Activated CD4-positive, alpha-beta T cell treated with anti-CD3 and anti-CD28 coated beads for 4 hours (primary cell): ENCODE measurements around the gene TMPRSS11E.
"Not testable (repeated sequence)": the region's sequence is repeated elsewhere in the genome, so short reads cannot be mapped to it uniquely, and the experiment has no call there.

Experiments used
- DNase-seq, 2 donors: peaks; one replicate each; pipeline ENCODE4 v3.0.0-alpha.2; 2020

The TMPRSS11E gene

DNA sequence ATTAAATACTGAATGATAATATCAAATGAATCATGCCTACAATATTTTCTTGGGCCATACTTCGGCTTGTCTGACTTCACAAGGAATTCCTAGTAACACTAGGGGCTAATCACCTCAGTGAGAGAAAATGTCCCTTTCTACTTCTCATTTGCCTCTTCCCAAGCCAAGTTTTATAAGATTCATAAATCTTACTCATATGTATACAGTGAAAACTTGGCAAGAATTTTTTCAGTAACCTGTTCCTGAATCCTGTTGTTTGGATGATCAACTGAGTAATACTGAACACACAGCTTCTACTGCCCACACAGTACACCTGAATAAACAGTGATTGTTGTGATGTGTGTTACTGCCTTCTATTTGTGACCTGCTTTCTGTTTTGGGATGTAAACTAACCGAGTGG lies 16.5 kb downstream of the TMPRSS11E start:
- DNase-seq, result no peak

DNA sequence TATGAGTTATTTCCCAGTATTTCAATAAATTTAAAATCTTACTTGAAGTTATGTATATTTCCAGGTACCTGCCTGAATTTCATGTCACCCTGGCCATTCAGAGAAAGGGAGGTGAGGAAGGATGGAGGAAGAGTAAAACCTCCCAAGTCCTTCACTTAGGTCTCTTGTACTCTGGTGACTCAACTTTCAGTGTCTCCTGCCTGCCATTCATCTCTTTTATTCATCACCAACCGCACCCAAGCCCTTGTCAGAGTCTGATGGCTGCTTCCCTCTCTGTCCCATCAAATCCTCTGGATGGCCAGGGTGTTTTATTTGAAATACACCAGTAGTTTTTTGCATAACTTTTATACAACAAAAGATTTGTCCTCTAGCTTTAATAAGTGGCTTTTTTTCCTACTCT lies 17.8 kb downstream of the TMPRSS11E start:
- no peak for DNase-seq

DNA sequence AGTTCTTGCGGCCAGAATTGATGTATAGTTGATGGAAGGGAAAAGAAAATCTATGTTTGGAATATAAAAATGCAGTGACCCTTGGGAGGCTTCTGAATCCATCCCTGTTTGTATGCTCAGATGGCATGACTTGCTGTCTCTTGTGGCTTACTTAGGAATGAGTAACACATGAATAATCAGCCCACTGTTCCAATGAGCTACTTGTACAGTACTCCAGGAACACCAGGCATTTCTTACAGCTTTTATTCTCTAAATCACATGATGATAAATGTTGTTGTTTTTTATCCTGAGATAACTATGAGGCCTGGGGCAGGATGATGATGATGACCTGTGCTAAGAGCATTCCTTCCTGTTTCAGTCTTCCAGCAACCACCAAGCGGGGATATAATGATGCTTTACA lies 18.9 kb downstream of the TMPRSS11E start:
- DNase-seq, result no peak

DNA sequence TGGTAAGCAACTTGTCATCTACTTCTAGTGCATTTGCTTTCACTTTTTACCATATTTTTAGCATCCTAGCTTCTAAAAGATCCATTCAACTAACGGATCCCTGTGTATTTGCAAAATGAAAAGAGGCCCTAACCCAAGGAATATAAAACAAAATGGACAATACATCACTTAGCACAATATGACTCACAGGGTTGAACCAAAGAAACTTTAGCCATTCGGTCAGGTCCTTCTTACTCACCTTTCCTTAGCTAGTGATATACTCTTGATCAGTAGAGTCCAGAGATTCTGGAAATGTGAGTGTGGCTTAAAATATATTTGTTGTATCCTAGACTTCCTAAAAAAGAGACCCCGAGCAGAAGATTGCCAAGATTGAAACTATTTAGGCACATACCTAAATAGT lies 19.5 kb downstream of the TMPRSS11E start:
- no peak for DNase-seq

DNA sequence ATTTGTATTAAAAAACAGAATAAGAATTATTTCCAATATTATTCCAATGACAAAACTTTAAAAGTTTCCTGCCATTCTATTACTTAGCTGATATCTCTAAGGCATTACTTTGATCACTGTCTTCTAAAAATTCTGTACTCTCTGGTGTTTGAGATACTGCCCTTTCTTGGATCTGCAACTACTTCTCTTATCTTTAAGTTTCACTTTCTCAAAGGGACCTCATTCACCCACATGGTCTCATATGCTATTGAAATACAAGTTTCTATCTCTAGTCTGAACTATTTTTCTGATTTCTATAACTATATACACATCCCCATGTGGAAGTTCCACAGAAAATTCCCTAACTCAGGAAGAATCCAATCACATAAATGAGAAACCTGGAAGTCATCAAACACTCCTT lies 22.2 kb downstream of the TMPRSS11E start:
- no peak for DNase-seq

DNA sequence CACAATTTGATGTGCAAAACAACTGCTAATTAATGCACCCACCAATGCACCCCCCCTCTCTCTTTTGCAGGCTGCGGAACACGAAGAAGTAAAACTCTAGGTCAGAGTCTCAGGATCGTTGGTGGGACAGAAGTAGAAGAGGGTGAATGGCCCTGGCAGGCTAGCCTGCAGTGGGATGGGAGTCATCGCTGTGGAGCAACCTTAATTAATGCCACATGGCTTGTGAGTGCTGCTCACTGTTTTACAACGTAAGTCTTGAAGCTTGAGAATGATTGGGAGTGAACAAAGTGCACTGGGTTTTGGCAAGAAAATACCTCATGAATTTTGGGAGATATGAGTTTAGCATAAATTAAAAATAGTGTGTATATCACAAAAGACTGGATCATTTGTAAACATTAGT lies 28.9 kb downstream of the TMPRSS11E start:
- DNase-seq, result no peak

DNA sequence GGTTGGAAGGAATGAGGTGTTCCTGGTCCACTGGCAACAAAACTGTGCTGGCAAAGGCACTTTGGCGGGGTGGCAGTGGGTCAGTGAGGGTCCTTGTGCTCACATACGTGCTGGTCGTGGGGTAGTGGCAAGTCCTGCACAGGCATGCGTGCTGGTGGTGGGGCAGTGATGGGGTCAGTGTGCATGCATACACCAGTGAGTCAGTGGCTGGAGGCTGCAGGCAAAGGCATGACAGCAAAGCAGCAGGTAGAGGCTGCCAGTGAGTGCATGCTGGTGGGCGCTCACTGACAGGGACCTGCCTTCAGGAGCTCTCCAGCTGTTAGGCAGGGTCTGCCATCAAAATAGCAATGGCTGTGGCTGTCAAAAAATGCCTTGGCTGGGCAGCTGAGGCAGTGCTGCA lies 42.1 kb downstream of the TMPRSS11E start:
- no peak for DNase-seq

DNA sequence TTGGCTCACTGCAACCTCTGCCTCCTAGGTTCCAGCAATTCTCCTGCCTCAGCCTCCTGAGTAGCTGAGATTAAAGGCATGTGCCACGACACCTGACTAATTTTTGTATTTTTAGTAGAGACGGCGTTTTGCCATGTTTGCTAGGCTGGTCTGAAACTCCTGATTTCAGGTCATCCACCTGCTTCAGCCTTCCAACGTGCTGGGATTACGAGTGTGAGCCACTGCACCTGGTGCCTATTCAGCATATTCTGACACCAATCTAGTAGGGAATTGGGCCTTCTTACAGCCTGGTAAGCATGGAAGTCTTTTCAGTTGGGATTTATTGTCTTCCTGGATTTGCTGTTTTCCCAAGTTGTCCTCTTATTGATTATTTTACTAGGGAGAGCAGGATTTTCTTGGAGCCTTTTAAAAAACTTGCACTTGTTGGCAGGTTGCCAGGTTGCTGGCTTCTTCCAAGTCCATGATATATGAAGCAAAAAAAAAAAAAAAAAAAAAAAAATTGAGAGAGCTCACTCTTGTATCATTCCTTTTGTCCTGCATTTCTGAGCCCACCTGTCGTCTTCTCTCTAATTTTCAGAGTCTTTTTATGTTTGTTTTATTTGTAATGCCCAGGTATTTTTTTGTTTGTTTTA lies 43.7 kb downstream of the TMPRSS11E start:
- DNase-seq, result no peak

DNA sequence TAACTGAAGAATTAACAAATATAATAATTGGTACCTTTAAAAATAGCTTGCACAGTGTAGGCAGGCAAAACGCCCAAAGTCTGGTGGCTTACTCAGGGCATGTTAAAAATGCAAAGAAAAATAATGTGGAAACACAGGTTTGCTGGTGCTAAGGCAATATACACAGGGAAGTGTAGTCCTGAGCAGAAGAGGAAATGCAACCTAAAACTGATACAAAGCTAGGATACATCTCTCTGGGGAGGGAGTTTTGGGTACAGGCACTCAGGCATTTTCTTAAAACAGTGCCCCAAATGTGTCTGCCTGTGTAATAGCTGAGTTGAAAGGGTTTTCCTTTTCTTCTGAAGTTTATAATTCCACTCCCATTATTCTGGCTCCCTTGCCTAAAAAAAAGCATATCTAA lies 47.4 kb downstream of the TMPRSS11E start:
- no peak for DNase-seq

DNA sequence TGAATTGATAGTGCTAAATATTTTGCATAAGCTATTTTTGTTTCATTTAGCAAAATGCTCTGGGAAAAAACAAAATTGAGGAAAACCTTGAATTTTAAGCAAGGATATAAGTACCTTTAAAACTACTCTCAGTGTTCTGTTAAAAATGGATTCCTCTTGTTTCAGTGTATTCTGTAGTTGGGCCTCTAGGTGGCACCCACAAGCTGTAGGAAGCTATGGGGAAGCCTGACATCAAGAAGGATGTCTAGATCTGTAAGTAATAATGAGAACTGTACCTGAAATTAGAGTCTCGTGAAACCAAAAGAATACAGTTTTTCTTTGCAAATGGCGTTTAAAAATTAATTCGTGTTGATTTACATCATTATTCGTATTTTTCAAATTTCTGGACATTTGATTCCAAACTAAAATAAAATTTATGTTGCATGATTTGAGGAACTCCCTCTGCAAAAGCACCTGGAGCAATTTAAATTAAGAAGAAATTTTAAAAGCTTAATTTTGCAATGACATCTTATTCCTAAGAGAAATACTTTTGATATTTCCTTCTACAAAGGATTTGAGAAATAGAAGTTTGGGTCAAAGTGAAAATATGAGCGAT lies 51.2 kb downstream of the TMPRSS11E start:
- peak; percentile 37 to 52 for DNase-seq

DNA sequence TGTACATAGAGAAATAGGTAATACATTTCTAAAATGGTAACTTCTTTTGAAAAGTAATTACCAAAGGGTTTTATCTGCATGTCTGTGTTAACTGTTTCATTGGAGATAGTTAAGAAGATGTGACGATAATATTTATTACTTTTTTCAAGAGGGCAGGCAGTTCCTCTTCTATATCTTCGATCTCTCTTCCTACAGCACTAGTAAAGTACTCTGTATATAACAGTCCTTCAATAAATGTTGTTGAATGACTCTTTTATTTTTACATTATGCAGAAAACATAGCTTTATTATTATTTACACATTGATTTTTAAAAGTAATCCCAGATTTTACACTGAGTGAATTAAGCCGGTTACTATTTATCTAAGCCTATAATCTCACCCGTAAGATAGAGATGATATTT lies 51.8 kb downstream of the TMPRSS11E start:
- no peak for DNase-seq

DNA sequence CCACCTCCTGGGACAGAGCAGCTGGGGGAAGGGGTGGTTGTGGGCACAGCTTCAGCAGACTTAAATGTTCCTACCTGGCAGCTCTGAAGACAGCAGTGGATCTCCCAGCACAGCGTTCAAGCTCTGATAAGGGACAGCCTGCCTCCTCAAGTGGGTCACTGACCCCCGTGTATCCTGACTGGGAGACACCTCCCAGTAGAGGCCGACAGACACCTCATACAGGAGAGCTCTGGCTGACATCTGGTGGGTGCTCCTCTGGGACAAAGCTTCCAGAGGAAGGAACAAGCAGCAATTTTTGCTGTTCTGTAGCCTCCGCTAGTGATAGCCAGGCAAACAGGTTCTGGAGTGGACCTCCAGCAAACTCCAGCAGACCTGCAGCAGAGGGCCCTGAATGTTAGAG lies 56.2 kb downstream of the TMPRSS11E start:
- not testable (repeated sequence) for DNase-seq

DNA sequence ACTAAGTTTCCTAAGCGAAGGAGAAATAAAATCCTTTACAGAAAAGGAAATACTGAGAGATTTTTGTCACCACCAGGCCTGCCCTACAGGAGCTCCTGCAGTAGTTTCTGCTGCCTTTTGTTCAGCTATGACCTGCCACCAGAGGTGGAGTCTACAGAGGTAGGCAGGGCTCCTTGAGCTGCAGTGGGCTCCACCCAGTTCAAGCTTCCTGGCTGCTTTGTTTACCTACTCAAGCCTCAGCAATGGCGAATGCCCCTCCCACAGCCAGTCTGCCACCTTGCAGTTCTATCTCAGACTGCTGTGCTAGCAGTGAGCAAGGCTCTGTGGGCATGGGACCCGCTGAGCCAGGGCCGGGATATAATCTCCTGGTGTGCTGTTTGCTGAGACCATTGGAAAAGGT lies 57.6 kb downstream of the TMPRSS11E start:
- DNase-seq, result not testable (repeated sequence)

DNA sequence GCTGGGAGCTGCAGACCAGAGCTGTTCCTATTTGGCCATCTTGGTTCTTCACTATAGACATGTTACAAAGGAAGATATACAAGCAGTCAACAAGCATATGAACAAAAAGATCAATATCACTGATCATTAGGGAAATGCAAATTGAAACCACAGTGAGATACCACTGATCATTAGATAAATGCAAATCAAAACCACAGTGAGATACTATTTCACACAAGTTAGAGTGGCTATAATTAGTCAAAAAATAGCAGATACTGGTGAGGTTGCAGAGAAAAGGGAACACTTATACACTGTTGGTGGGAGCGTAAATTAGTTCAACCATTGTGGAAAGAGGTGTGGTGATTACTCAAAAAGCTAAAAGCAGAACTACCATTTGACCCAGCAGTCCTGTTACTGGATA lies 58.2 kb downstream of the TMPRSS11E start:
- not testable (repeated sequence) for DNase-seq

DNA sequence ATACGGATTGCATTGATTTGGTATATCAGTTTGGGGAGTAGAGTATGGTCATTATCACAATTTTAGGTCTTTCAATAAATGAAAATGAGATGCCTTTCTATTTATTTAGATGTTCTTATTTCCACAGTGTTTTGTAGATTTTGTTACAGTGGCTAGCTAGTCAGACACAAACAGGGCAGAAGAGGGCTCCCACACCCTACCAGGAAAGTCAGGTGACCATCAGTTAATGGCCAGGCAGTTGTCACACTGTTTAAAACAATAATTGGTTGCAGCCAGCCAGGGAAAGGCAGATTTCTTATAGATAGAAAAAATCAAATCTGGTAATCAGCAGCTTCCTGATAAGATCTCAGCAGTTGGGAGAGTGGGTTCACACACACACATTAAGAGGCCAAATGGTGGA lies 71.6 kb downstream of the TMPRSS11E start:
- no peak for DNase-seq

DNA sequence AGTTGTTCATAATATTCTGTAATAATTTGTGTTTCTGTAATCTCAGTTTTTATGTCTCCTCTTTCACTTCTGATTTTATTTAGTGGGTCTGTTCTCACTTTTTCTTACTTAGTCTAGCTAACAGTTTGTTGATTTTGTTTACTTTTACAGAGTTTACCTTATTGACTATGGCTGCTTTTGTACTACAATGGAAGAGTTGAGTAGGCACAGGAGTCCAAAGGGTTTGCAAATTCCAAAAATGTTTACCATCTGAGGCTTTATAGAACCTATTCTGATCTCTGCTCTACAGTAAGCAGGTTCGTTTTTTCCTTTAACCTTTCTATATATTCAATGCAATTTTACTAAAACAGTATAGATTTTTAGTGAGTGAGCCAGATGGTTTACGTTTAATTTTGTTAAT lies 73.7 kb downstream of the TMPRSS11E start:
- no peak for DNase-seq

DNA sequence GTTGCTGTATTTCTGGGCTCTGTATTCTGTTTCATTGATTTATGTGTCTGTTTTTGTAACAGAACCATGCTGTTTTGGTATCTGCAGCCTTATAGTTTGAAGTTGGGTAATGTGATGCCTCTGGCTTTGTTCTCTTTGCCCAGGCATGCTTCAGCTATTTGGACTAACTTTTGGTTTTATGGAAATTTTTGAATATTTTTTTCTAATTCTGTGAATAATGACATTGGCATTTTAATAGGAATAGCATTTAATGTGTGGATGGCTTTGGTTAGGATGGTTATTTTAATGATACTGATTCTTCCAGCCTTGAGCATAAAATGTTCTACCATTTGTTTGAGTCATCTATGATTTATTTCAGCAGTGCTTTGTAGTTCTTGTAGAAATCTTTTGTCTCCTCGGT lies 75.0 kb downstream of the TMPRSS11E start:
- DNase-seq, result not testable (repeated sequence)

DNA sequence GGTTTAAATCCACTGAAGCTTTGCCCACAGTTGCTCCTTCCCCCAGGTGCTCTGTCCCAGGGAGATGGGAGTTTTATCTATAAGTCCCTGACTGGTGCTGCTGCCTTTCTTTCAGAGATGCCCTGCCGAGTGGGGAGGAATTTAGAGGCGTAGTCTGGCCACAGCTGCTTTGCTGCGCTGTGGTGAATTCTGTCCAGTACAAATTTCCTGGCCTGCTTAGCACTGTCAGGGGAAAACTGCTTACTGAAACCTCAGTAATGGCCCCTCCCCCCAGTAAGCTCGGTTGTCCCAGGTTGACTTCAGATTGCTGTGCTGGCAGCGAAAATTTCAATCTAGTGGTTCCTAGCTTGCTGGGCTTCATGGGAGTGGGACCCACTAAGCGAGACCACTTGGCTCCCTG lies 88.7 kb downstream of the TMPRSS11E start:
- DNase-seq, result no peak

DNA sequence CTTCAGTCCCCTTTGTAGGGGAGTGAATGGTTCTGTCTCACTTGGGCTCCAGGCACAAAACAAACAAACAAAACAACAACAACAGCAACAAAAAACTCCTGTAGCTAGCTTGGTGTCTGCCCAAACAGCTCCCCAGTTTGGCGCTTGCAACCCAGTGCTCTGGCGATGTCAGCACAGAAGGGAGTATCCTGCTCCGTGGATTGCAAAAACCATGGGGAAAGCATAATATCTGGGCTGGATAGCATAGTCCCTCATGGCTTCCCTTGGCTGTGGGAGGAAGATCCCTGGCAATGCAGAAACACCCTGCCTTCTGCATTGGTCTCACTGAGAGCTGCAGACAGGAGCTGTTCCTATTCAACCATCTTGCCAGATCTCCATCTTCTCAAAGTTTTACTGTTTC lies 89.1 kb downstream of the TMPRSS11E start:
- no peak for DNase-seq

DNA sequence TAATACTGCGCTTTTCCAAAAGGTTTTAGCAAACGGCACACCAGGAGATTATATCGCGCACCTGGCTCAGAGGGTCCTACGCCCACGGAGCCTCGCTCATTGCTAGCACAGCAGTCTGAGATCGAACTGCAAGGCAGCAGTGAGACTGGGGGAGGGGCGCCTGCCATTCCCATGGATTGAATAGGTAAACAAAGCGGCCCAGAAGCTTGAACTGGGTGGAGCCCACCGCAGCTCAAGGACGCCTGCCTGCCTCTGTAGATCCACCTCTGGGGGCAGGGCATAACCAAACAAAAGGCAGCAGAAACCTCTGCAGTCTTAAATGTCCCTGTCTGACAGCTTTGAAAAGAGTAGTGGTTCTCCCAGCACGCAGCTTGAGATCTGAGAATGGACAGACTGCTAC lies 95.5 kb downstream of the TMPRSS11E start:
- DNase-seq, result not testable (repeated sequence)
